ENCODE results near the gene ICE2.

The ICE2 gene

GRCh38 chr15:60477916-60478565 lies 901 bp downstream of the ICE2 start:
- Histone ChIP-seq H3K36me3 (ENCODE audit: insufficient read depth, low read length) (peaks cover 2% of the 10 kb centered on the region; the same call in 1 of the 2 replicates), H3K9me3 (ENCODE audit: control insufficient read depth, insufficient read depth, low read length) (no peaks in the 10 kb centered on the region), H3K9ac (ENCODE audit: low read depth, low read length) (peak overlapping the region; percentile 98), H3K4me1 (ENCODE audit: insufficient read depth, low read length) (peaks cover 8% of the 10 kb centered on the region; the same call in 1 of the 2 replicates)

- Histone ChIP-seq H3K9me3 (ENCODE audit: control insufficient read depth, insufficient read depth, low read length) (no peaks in the 10 kb centered on the region), H3K9ac (ENCODE audit: low read depth, low read length) (no peak overlapping the region), H3K4me1 (ENCODE audit: insufficient read depth, low read length) (peaks cover 8% of the 10 kb centered on the region; the same call in 1 of the 2 replicates), H3K36me3 (ENCODE audit: insufficient read depth, low read length) (peaks cover 4% of the 10 kb centered on the region; the same call in 1 of the 2 replicates)
These were observed 1.8 kb downstream of the ICE2 start for GRCh38 chr15:60477164-60477563.

- H3K9me3 ChIP-seq (ENCODE audit: control insufficient read depth, insufficient read depth, low read length) = no peaks in the 10 kb centered on the region
- H3K36me3 ChIP-seq (ENCODE audit: insufficient read depth, low read length) = peaks cover 4% of the 10 kb centered on the region; the same call in 1 of the 2 replicates
- H3K9ac ChIP-seq (ENCODE audit: low read depth, low read length) = no peak overlapping the region
- peaks cover 8% of the 10 kb centered on the region; the same call in 1 of the 2 replicates for H3K4me1 ChIP-seq (ENCODE audit: insufficient read depth, low read length)
These were observed 2.2 kb downstream of the ICE2 start for GRCh38 chr15:60476713-60477112.

- peaks cover 4% of the 10 kb centered on the region; the same call in 1 of the 2 replicates for H3K36me3 ChIP-seq (ENCODE audit: insufficient read depth, low read length)
- peaks cover 8% of the 10 kb centered on the region; the same call in 1 of the 2 replicates for H3K4me1 ChIP-seq (ENCODE audit: insufficient read depth, low read length)
- H3K9ac ChIP-seq (ENCODE audit: low read depth, low read length) = no peak overlapping the region
- H3K9me3 ChIP-seq (ENCODE audit: control insufficient read depth, insufficient read depth, low read length) = no peaks in the 10 kb centered on the region
These were observed 5.8 kb downstream of the ICE2 start for GRCh38 chr15:60473135-60473534.

- Histone ChIP-seq H3K9ac (ENCODE audit: low read depth, low read length) (no peak overlapping the region), H3K36me3 (ENCODE audit: insufficient read depth, low read length) (peaks cover 4% of the 10 kb centered on the region; the same call in 1 of the 2 replicates)
These were observed 7.6 kb downstream of the ICE2 start for GRCh38 chr15:60471314-60471713.

GRCh38 chr15:60469893-60470641 lies 8.9 kb downstream of the ICE2 start:
- H3K9me3 ChIP-seq (ENCODE audit: control insufficient read depth, insufficient read depth, low read length) = no peaks in the 10 kb centered on the region
- peaks cover 1% of the 10 kb centered on the region; the same call in 1 of the 2 replicates for H3K4me1 ChIP-seq (ENCODE audit: insufficient read depth, low read length)
- H3K9ac ChIP-seq (ENCODE audit: low read depth, low read length) = no peak overlapping the region
- H3K36me3 ChIP-seq (ENCODE audit: insufficient read depth, low read length) = peaks cover 7% of the 10 kb centered on the region

More at GRCh38 chr15:60471314-60471713, 7.6 kb downstream of the ICE2 start:
- Histone ChIP-seq H3K9me3 (ENCODE audit: control insufficient read depth, insufficient read depth, low read length) (no peaks in the 10 kb centered on the region), H3K4me1 (ENCODE audit: insufficient read depth, low read length) (no peaks in the 10 kb centered on the region)

GRCh38 chr15:60464836-60465630 lies 13.9 kb downstream of the ICE2 start:
- no peak overlapping the region for H3K9ac ChIP-seq (ENCODE audit: low read depth, low read length)
- H3K4me1 ChIP-seq (ENCODE audit: insufficient read depth, low read length) = peaks cover 7% of the 10 kb centered on the region; the same call in 1 of the 2 replicates
- H3K36me3 ChIP-seq (ENCODE audit: insufficient read depth, low read length) = peaks cover 3% of the 10 kb centered on the region; the same call in 1 of the 2 replicates
- H3K9me3 ChIP-seq (ENCODE audit: control insufficient read depth, insufficient read depth, low read length) = no peaks in the 10 kb centered on the region

- Histone ChIP-seq H3K9me3 (ENCODE audit: control insufficient read depth, insufficient read depth, low read length) (no peaks in the 10 kb centered on the region), H3K36me3 (ENCODE audit: insufficient read depth, low read length) (peaks cover 3% of the 10 kb centered on the region), H3K9ac (ENCODE audit: low read depth, low read length) (no peak overlapping the region), H3K4me1 (ENCODE audit: insufficient read depth, low read length) (peaks cover 7% of the 10 kb centered on the region; the same call in 1 of the 2 replicates)
These were observed 16.9 kb downstream of the ICE2 start for GRCh38 chr15:60462027-60462426.

GRCh38 chr15:60460931-60461330 lies 18.0 kb downstream of the ICE2 start:
- Histone ChIP-seq H3K4me1 (ENCODE audit: insufficient read depth, low read length) (peaks cover 7% of the 10 kb centered on the region; the same call in 1 of the 2 replicates), H3K9ac (ENCODE audit: low read depth, low read length) (no peak overlapping the region), H3K36me3 (ENCODE audit: insufficient read depth, low read length) (peaks cover under 1% of the 10 kb centered on the region), H3K9me3 (ENCODE audit: control insufficient read depth, insufficient read depth, low read length) (no peaks in the 10 kb centered on the region)

GRCh38 chr15:60458721-60459120 lies 20.2 kb downstream of the ICE2 start:
- no peaks in the 10 kb centered on the region for H3K4me1 ChIP-seq (ENCODE audit: insufficient read depth, low read length)
- H3K36me3 ChIP-seq (ENCODE audit: insufficient read depth, low read length) = no peaks in the 10 kb centered on the region; the same call in 1 of the 2 replicates
- H3K9me3 ChIP-seq (ENCODE audit: control insufficient read depth, insufficient read depth, low read length) = no peaks in the 10 kb centered on the region
- H3K9ac ChIP-seq (ENCODE audit: low read depth, low read length) = no peak overlapping the region

- peaks cover 3% of the 10 kb centered on the region; the same call in 1 of the 2 replicates for H3K36me3 ChIP-seq (ENCODE audit: insufficient read depth, low read length)
- no peak overlapping the region for H3K9ac ChIP-seq (ENCODE audit: low read depth, low read length)
- H3K4me1 ChIP-seq (ENCODE audit: insufficient read depth, low read length) = no peaks in the 10 kb centered on the region
- no peaks in the 10 kb centered on the region for H3K9me3 ChIP-seq (ENCODE audit: control insufficient read depth, insufficient read depth, low read length)
These were observed 21.0 kb downstream of the ICE2 start for GRCh38 chr15:60457985-60458384.

GRCh38 chr15:60454824-60455223 lies 24.1 kb downstream of the ICE2 start:
- Histone ChIP-seq H3K9me3 (ENCODE audit: control insufficient read depth, insufficient read depth, low read length) (no peaks in the 10 kb centered on the region), H3K36me3 (ENCODE audit: insufficient read depth, low read length) (peaks cover 3% of the 10 kb centered on the region; the same call in 1 of the 2 replicates), H3K9ac (ENCODE audit: low read depth, low read length) (no peak overlapping the region), H3K4me1 (ENCODE audit: insufficient read depth, low read length) (no peaks in the 10 kb centered on the region)

- Histone ChIP-seq H3K9me3 (ENCODE audit: control insufficient read depth, insufficient read depth, low read length) (no peaks in the 10 kb centered on the region), H3K4me1 (ENCODE audit: insufficient read depth, low read length) (no peaks in the 10 kb centered on the region), H3K9ac (ENCODE audit: low read depth, low read length) (no peak overlapping the region), H3K36me3 (ENCODE audit: insufficient read depth, low read length) (peaks cover 7% of the 10 kb centered on the region; the same call in 1 of the 2 replicates)
These were observed 30.1 kb downstream of the ICE2 start for GRCh38 chr15:60448668-60449360.
